Lung (tissue), 12 donors: ENCODE data around the gene PDE3B. TPM values are rescaled to one million over a fixed set of nuclear protein-coding genes. Genes with fewer than 3 reads are reported as not detected.
"Not testable (repeated sequence)": the region's sequence is repeated elsewhere in the genome, so short reads cannot be mapped to it uniquely, and the experiment has no call there.

Source experiments
- ATAC-seq: fragments of 200-7000 bp; cut with Tn5 transposase; one replicate; pipeline ENCODE4 v1.9.1; 2020; ENCODE audit warnings: moderate number of reproducible peaks; ENCODE audit not compliant: insufficient read depth, low FRiP score
- DNase-seq, 3 donors: peaks; one replicate each; pipeline ENCODE4 v3.0.0-alpha.2; 2013 to 2017
- H3K27ac ChIP-seq, 2 donors: one replicate each; pipeline ENCODE4 v1.5.1; 2013; ENCODE audit warnings: mild to moderate bottlenecking in 2 of 2, moderate library complexity in 2 of 2, control low read depth in 1 of 2, inconsistent platforms in 1 of 2, low read depth in 1 of 2, low read length in 1 of 2
- H3K27me3 ChIP-seq, 3 donors: one replicate each; pipeline ENCODE4 v1.5.1; 2013; ENCODE audit warnings: low read length in 2 of 3; ENCODE audit not compliant: control insufficient read depth in 3 of 3, insufficient read depth in 3 of 3
- H3K36me3 ChIP-seq, 4 donors: one replicate each; pipeline ENCODE4 v1.5.1; 2013; ENCODE audit warnings: low read length in 4 of 4, mild to moderate bottlenecking in 1 of 4, moderate library complexity in 1 of 4; ENCODE audit not compliant: control insufficient read depth in 4 of 4, insufficient read depth in 4 of 4
- H3K4me1 ChIP-seq, 5 donors: one replicate each; pipeline ENCODE4 v1.5.1; 2013; ENCODE audit warnings: low read length in 5 of 5, mild to moderate bottlenecking in 2 of 5, moderate library complexity in 1 of 5; ENCODE audit not compliant: control insufficient read depth in 5 of 5, insufficient read depth in 5 of 5
- H3K4me3 ChIP-seq: one replicate; pipeline ENCODE4 v1.5.1; 2013; ENCODE audit warnings: mild to moderate bottlenecking, control low read depth, moderate library complexity
- H3K9ac ChIP-seq, 2 donors: one replicate each; pipeline ENCODE4 v1.5.1; 2013; ENCODE audit warnings: low read length in 2 of 2, control low read depth in 1 of 2; ENCODE audit not compliant: insufficient read depth in 1 of 2
- H3K9me3 ChIP-seq, 4 donors: one replicate each; pipeline ENCODE4 v1.5.1; 2013; ENCODE audit warnings: low read length in 3 of 4, mild to moderate bottlenecking in 1 of 4, moderate library complexity in 1 of 4; ENCODE audit not compliant: control insufficient read depth in 4 of 4, insufficient read depth in 3 of 4
- WGBS, 2 donors: extraction: QIAGEN DNeasy Blood & Tissue Kit; methylation state at CpG; one replicate each; pipeline ENCODE4 v1.1.7; 2013; 5-methylcytosine and 5-hydroxymethylcytosine counted together
- polyA plus RNA-seq, 2 donors: library from polyadenylated mRNA; stranded (reverse); fragments of 200-250 nt; gene quantifications; one replicate each; pipeline ENCODE4 v1.2.1, GENCODE V29; 2013
- total RNA-seq, 2 donors: library from RNA; depleted of rRNA in 1 of 2; stranded (reverse); fragments of >200 nt in 1 of 2; gene quantifications; one replicate each; pipeline ENCODE4 v1.2.1, GENCODE V29; 2014 to 2021
- TF ChIP-seq, protein P1 (sequence below): IDR thresholded peaks from 2 replicates; pipeline ENCODE4 v1.5.1; 2012; ENCODE audit warnings: mild to moderate bottlenecking; ENCODE audit errors: control extremely low read depth, extremely low read depth
- donor health status: control.
- donor health status: control.
- donor health status: Bipolar disorder and iron deficiency.
- donor health status: healthy.
- donor health status: DM: yes; HTN: yes; CAD: no.

The PDE3B gene
- total and polyA plus RNA-seq, 4 donors: 3.3 to 79.2 (median 11.5) TPM

DNA sequence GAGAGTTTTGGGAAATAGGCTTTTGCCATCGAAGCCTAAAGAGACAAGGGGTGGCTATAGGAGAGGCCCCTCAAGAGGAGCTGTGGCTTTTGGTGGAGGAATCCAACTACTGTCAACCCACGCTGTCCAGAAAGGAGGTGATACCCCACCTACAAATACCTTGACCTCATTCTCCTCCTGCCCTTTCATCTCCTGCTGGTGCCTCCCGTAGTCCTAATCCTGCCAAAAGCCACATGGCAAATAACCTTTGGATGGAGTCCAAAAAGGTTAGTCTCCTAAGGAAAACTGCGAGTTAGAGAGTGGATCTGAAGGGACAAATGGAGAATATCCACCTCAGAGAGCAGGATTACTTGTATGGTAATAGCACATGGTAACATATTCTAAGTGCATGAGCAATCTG, 112.7 kb downstream of the PDE3B start:
- peaks cover 0 to 8% (median 0%) of the 10 kb centered on the region in 5 donors for H3K4me1 ChIP-seq
- 92% methylated on average over 4 of the region's 4 CpGs for WGBS, 2 donors

DNA sequence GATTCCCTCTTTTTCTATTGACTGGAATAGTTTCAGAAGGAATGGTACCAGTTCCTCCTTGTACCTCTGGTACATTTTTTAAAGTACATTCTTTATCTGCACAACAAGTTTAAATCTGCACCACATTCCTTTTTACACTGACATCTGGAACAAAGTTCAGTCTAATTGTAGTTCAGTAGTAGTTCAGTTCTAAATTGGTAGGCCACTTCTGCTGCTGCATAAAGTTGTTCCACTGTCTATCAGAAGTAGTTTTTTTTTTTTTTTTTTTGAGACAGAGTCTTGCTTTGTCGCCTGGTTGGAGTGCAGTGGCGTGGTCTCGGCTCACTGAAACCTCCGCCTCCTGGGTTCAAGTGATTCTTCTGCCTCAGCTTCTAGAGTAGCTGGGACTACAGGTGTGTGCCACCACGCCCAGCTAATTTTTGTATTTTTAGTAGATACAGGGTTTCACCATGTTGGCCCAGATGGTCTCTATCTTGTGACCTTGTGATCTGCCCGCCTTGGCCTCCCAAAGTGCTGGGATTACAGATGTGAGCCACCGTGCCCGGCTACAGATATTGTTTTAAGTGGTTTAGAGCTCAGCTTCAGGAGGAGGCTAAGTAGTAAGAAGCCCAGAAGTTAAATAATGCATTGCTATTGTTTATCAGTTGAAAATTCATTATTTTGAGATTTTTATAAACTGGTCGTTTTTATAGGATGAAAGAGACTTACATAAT, 115.9 kb downstream of the PDE3B start:
- H3K9me3 ChIP-seq, H3K36me3 ChIP-seq, H3K27ac ChIP-seq, DNase-seq, H3K4me1 ChIP-seq, H3K4me3 ChIP-seq, H3K27me3 ChIP-seq, ATAC-seq, H3K9ac ChIP-seq: not testable (repeated sequence)
- 92 to 93% methylated on average over 9 of the region's 9 CpGs for WGBS, 2 donors

More for the DNA sequence above, 112.7 kb downstream of the PDE3B start:
- ATAC-seq (no peak), DNase-seq (no peak)
- H3K9me3 ChIP-seq: no peaks in the 10 kb centered on the region
- no peak overlapping the region for H3K4me3 ChIP-seq
- H3K36me3 ChIP-seq: no peaks in the 10 kb centered on the region
- no peaks in the 10 kb centered on the region for H3K27me3 ChIP-seq
- no peak overlapping the region for H3K9ac ChIP-seq
- no peak overlapping the region for H3K27ac ChIP-seq
- TF ChIP-seq, protein P1, sequence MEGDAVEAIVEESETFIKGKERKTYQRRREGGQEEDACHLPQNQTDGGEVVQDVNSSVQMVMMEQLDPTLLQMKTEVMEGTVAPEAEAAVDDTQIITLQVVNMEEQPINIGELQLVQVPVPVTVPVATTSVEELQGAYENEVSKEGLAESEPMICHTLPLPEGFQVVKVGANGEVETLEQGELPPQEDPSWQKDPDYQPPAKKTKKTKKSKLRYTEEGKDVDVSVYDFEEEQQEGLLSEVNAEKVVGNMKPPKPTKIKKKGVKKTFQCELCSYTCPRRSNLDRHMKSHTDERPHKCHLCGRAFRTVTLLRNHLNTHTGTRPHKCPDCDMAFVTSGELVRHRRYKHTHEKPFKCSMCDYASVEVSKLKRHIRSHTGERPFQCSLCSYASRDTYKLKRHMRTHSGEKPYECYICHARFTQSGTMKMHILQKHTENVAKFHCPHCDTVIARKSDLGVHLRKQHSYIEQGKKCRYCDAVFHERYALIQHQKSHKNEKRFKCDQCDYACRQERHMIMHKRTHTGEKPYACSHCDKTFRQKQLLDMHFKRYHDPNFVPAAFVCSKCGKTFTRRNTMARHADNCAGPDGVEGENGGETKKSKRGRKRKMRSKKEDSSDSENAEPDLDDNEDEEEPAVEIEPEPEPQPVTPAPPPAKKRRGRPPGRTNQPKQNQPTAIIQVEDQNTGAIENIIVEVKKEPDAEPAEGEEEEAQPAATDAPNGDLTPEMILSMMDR: no peak

DNA sequence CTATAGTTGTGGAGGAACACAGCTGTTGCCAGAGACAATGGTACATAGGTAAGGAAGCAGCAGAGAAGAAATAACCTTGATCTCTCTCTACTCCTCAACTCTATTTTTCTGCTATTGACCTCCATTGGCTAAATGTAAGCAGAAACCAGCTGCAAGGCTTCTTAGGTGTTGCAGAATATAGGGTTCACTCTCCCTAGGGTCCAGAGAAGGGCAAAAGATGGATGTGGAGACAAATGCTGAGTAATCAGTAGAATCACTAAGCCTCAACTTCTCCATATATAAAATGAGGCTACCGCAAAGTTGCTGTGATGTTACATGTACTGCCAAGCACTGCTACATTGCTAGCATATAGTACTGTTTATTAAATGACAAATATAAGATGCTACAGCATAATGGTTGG, 120.6 kb downstream of the PDE3B start:
- ATAC-seq (no peak), DNase-seq (no peak)
- TF ChIP-seq, protein P1: no peak
- Histone ChIP-seq H3K9me3 (no peaks in the 10 kb centered on the region), H3K27me3 (no peaks in the 10 kb centered on the region), H3K4me3 (no peak overlapping the region), H3K4me1 (peaks cover 0 to 7% (median 0%) of the 10 kb centered on the region in 5 donors), H3K9ac (no peak overlapping the region), H3K36me3 (no peaks in the 10 kb centered on the region), H3K27ac (no peak overlapping the region)
- WGBS, 2 donors: 96 to 100% methylated on average over 1 of the region's 1 CpG

DNA sequence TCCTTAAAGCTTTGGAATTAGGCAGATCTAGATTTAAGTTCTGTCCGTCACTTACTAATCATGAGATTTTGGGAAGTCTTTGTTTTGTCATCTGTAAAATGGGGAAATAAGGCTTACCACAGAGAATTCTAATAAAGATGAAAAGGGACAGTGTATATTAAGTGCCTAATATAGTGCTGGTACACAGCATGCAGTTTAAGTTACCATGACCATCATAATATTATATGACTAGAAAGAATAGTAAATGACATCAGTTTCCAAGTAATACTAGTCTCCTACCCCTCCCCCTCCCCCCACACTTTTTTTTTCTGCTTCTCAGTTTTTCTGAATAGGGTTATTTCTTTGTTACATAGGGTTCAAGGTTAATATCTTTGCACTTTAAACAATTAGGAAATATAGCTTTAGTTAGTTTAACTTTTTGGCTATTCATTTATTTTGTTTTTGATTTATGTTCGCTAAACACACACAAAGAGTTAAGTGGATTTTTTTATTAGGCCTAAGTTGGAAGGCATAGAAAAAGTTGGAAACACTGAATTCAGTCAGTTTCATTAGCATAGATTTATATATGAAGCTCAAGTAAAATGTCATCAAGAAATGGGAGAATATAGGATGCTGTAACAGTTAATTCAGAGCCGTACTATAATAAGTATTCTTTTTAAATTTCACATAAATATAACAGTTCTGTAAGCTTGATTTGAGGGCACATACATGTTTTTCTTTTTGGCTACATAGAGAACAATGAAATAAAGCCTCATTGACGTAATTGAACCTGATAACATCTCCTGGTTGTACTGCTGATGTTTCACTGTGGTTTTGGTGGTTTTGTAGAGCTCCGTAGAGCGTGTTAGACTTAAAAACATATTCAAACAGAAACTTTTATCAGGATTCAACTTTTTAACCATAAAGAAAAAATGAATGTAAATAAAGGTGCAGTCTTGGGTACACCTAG, 121.2 kb downstream of the PDE3B start:
- no peak for DNase-seq
- Histone ChIP-seq H3K36me3 (no peaks in the 10 kb centered on the region), H3K27ac (no peak overlapping the region), H3K4me3 (no peak overlapping the region), H3K9ac (no peak overlapping the region), H3K4me1 (peaks cover 0 to 7% (median 0%) of the 10 kb centered on the region in 5 donors), H3K9me3 (no peaks in the 10 kb centered on the region), H3K27me3 (no peaks in the 10 kb centered on the region)
- TF ChIP-seq, protein P1: no peak
- ATAC-seq: no peak
- 36 to 47% methylated on average over 6 of the region's 6 CpGs for WGBS, 2 donors
